Activated CD4-positive, alpha-beta T cell treated with anti-CD3 and anti-CD28 coated beads for 24 hours (primary cell): ENCODE data around the gene SMOC2.

ENCODE experiments used
- DNase-seq, 2 donors: peaks; one replicate each; pipeline ENCODE4 v3.0.0-alpha.2; 2020; ENCODE audit warnings: low read depth in 2 of 2

The SMOC2 gene

DNA sequence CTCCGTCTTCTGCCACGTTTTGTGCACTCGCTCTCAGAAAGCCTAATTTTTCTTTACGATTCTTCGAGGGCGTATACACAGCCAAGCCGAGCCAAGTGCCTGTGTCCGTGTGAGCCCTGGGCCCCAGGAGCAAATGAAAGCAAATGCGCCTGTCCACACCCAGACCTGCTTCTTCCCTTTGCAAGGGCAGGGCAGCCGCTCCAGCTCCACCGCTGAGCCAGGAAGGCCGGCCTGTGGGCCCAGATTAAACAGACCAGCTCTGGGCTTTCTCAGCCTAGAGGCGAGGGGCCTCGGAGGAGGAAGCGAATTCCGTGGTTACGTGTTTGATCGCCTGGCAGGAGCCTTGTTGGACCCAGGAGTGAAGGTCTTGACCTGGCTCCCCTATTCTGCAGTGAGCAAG is 184.6 kb downstream of the SMOC2 start:
- DNase-seq, result no peak

- no peak for DNase-seq
These were observed 185.1 kb downstream of the SMOC2 start for GRCh38 chr6:168626046-168626602.

DNA sequence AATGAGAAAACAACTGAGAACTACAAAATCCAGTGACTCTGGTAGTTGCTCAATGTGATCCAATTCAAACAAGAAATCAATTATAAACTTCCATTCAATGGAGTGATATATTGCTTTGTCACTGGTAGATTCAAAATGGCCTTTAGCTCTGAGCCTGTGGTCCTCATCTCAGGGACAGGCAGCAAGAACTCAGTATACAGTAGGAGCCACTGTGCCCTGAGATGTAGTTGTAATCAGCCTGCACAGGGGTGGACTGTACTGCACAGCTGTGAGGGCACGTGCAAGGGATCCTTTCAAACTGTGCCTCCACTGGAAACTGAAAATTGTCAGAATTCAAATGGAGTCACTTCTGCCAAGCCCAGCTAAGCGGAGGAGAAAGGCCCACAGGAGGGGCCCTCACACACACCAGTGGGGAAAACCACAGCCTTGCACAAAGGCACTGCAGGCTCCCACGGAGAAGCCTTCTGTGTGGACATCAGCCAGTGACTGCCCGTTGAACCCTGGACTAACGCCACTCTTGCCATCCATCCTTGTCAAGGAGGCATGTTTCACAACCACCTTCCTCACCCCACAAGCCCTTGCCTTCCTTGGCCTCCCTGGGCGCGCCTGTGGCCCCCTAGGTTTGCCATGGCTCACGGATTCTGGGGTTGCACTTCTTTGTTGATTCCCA is 186.7 kb downstream of the SMOC2 start:
- no peak for DNase-seq

DNA sequence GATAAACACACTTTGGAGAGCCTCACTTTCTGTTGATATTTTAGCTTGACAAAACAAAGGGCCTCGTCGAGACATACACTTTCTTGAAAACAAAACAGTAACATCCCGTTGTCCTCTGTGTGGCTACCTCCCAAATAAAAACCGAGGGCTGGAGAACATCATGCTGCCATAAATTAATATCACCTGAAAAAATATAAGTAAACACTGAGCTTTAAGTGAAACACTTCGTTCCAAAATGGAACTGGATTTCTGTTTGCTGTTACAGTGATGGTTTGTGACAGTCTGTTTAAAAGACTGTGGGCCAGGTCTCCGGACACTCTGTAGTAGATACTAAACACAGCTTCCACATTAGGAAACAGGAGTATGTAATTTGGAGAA is 187.2 kb downstream of the SMOC2 start:
- DNase-seq, result no peak

GRCh38 chr6:168628732-168629245 is 187.8 kb downstream of the SMOC2 start:
- DNase-seq, result no peak

DNA sequence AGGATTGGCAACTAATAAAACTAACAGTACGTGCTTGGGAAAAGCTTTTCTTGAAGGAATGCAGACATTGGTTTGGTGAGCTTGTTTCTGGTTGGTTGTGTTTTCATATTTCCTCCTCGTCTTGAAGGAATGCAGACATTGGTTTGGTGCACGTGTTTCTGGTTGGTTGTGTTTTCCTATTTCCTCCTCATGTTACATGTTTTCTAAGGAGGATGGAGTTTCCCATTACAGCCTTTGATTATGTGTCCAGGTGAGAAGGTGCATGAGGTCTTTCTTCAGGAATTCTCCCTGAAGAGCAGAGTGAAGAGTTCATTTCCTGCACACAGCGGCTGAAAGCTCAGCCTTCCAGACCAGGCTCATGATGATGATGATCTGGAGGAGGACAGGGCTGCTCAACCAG is 190.6 kb downstream of the SMOC2 start:
- no peak for DNase-seq

DNA sequence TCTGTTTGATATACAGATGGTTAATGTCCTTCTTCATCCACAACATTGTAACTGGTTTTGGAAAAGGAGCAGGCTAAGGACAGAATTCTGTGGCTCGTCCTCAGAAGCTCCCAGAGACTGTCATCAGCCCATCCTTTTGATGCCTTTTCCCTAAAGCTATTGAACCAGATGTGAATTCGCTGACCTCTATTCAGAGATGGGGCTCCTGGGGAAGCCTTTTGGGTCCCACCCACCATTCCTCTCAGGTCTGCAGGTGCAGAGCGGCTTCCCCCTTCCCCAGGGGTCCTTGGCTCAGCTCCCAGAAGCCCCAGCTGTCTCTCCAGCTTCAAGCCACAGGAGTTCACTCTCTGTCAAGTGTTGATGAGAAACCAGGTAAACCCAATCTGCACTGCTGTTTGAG is 191.7 kb downstream of the SMOC2 start:
- no peak for DNase-seq

DNA sequence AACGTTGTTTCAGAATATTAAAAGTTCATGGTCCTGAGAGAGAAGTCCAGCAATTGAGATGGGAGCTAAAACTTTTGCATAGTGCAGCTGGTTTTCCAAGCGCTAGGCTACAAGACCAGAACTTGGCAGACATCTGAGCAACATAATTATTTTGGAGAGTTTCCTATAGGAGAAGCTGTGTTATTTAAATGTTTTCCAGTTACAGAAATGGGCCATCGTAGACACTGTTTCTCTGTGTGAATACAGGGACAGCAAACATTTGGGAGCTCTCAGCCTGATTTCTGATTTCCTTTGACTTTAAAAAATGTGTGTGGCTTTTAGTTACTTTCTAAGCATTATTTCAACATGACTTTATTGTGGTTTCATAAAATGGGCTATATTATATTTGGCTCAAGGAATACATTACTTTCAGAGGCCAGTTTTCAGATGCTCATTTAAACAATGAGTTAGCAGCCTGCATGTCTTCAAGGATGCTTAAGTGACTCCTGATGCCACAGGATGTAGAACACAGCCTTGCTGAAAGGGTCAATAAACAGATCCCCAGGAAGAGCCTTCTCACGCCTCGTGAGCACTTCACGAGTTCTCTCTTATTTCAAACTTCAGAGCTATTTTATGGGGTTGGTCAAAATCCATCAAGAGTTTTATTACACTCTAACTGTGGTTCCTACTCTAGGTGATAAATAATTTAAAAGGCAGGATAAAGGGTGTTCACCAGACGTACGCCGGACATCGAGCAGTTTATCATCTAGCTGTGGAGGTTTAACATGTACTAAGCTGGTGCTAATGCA is 193.8 kb downstream of the SMOC2 start:
- DNase-seq, result no peak

DNA sequence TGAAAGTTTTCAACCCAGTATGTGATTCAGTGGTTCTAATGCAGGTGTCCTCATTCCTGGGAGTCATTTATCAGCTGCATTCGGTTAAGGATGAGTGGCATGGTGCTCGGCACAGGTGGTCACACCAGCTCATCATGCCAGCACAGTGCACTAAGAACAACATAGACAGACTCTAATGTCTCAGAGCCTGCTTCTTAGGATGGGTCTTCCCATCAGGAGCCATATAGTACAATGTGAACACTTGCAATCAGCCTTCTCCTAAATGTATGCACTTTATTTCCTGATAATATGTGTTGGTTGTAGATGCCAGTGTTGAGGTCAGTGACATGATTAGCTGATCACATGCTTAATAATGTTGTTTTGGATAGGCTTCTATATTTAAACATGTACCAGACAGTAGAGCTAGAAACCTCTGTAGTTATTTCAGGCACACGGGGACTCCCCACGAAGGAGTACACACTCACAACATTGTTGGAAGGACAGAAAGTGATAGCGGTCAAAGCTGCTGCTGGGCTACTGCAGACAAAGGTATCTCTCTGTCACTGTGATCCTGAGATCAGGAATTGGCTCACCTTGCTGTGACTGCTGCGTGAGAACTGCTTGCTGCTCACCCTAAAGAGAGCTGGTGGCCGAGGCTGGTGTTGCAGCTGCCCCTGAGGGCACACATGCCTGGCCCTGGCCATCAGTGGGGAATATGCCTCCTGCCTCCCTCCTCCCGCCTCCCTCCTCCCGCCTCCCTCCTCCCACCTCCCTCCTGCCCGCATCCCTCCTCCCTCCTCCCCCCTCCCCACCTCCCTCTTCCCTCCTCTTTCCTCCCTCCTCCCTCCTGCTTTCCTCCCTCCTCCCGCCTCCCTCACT is 195.4 kb downstream of the SMOC2 start:
- no peak for DNase-seq

DNA sequence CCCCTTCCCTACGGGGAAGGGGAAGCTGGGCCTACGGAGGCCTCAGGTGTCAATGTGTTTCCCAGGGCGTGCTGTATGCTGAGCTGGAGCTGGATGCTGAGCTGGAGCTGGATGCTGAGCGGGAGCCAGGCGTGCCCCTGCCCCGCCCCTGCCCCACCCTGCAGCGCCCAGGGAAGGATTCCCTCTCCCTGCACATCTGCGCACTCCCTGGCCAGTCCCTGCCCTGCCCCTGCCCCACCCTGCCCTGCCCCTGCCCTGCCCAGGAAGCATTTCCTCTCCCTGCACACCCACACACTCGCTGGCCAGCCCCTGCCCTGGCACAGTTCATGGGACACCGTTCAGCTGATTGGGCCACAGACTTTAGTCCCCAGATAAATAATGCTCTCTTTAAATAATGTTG is 196.8 kb downstream of the SMOC2 start:
- DNase-seq, result no peak

- no peak for DNase-seq
These were observed 197.7 kb downstream of the SMOC2 start for GRCh38 chr6:168638468-168639271.

DNA sequence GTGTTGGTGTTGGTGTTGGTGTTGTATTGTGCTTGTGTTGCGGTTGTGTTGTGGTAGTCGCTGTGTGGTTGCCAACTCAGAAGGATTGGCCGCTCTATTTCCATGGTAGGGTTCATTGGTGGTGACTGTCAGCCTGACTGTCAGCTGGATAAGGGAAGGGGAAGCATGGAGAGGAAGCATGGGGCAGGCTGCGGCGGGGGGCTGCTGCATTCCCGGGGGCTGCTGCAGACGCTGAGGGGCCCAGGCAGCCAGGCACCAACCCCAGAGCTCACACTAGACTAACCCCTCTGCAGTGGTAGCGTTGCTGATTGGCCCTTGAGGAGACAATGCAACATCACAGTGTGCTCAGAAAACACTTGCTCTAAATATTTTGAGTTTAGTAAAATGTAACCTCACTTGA is 199.2 kb downstream of the SMOC2 start:
- DNase-seq, result no peak

DNA sequence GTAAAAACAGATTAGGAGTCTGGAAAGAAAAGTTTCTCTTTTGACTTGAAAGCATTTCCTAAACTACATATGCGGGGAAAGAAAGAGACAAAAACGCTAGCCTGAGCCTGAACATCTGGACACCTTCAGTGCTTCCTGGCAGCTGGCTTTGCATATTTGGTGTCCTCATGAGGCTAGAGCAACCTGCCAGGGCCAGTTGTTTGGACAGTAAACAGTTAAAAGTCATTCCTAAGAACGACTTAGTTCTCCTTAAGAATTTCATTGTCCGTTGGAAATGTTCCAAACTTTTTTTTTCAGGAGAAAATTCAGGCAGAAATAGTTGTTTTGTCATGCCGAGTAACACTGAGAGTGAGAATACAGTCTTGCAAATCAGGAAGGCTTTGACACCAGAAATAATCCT is 199.8 kb downstream of the SMOC2 start:
- DNase-seq, result no peak

- no peak for DNase-seq
These were observed 200.5 kb downstream of the SMOC2 start for GRCh38 chr6:168641446-168641845.

- no peak for DNase-seq
These were observed 202.4 kb downstream of the SMOC2 start for GRCh38 chr6:168643401-168643800.

- no peak for DNase-seq
These were observed 204.3 kb downstream of the SMOC2 start for GRCh38 chr6:168645326-168645725.

DNA sequence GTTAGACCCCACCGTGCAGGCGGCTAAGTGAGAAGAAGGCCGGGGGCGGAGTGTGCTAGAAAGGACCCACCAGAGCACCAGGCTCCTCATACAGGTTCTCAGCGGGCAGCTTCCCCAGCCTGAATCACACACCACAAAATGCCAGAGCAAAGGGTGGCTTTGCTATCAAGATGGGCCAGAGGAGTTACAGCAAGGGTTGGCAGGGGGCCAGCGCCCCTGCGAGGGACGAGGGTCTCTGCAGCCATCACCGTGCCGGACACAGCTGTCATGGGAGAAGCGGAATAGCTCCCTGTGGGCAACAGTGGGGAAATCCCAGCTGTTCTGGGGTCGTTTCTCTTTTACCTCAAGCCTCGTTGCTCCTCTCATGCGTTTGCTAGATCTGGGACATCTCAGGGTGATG is 206.3 kb downstream of the SMOC2 start:
- no peak for DNase-seq

GRCh38 chr6:168648240-168649125 is 207.5 kb downstream of the SMOC2 start:
- no peak for DNase-seq

DNA sequence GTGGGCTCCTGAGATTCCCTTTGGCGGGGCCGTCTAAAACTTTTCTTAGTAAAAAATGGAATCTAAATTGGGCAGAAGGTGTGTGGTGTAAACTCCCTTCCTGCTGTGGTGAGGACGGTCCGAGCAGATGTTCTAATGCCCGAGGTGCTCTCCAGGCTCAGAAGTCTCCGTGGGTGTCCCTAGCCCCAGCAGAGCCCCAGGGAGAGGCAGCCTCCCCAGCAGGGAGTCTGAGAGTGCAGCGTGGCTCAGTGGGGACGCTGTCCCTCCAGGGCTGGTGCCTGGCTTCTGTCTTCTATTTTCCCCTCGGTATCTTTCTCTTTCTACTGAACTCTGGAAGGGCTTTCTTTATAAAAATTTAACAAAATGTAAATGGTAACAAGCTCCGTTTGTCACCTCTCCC is 208.2 kb downstream of the SMOC2 start:
- no peak for DNase-seq

GRCh38 chr6:168650671-168651111 is 209.7 kb downstream of the SMOC2 start:
- DNase-seq, result no peak
